AG09319 (cell line): ENCODE results near the gene LPP.

Experiments used
- DNase-seq: peaks from one replicate; pipeline ENCODE4 v3.0.0-alpha.2; 2010; ENCODE audit warnings: low read depth; ENCODE audit errors: extremely low read depth
- CTCF ChIP-seq: IDR thresholded peaks from 2 replicates; pipeline ENCODE4 v1.5.1; 2011; ENCODE audit warnings: low read depth, mild to moderate bottlenecking, inconsistent platforms, low read length, moderate library complexity

LPP gene

GRCh38 chr3:188510366-188510765 lies 356.4 kb downstream of the LPP start:
- no peak for TF ChIP-seq CTCF
- no peak for DNase-seq

GRCh38 chr3:188513662-188514328 lies 359.8 kb downstream of the LPP start:
- no peak for TF ChIP-seq CTCF
- no peak for DNase-seq

GRCh38 chr3:188516515-188516914 lies 362.6 kb downstream of the LPP start:
- TF ChIP-seq CTCF: no peak
- DNase-seq: no peak

- no peak for DNase-seq
- TF ChIP-seq CTCF: no peak
Measured at GRCh38 chr3:188518416-188518815, 364.5 kb downstream of the LPP start.

GRCh38 chr3:188518835-188519452 lies 365.0 kb downstream of the LPP start:
- DNase-seq: no peak
- TF ChIP-seq CTCF: no peak

GRCh38 chr3:188520466-188520865 lies 366.5 kb downstream of the LPP start:
- no peak for DNase-seq
- TF ChIP-seq CTCF: no peak

- TF ChIP-seq CTCF: no peak
- DNase-seq: no peak
Measured at GRCh38 chr3:188522115-188522514, 368.2 kb downstream of the LPP start.
